ENCODE data around the gene ST7.
"Not testable (repeated sequence)": the region's sequence is repeated elsewhere in the genome, so short reads cannot be mapped to it uniquely, and the experiment has no call there.

Gene ST7

DNA sequence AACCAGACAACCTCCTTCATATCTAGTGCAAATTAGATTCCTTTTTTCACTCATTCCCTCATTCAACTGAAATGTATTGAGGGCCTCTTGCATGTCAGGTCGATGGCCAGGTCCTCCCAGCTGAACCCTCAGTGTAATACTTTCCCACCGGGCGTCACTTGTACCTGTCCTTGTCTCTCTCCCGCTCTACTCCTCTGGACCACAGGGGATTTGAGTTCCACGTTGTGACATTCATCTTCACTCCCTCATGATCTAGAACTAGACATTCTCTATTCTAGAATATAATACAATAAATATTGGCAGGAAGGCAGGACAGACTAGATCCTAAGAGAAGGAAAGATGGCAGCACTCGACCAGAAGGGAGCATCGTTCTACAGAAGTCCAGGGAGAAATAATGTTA lies 285.6 kb downstream of the ST7 start:
- no peak for FAIRE-seq

GRCh38 chr7:117241088-117241487 lies 287.8 kb downstream of the ST7 start:
- FAIRE-seq, result no peak

GRCh38 chr7:117243390-117243789 lies 290.1 kb downstream of the ST7 start:
- no peak for FAIRE-seq

GRCh38 chr7:117245703-117246102 lies 292.4 kb downstream of the ST7 start:
- FAIRE-seq, result not testable (repeated sequence)

DNA sequence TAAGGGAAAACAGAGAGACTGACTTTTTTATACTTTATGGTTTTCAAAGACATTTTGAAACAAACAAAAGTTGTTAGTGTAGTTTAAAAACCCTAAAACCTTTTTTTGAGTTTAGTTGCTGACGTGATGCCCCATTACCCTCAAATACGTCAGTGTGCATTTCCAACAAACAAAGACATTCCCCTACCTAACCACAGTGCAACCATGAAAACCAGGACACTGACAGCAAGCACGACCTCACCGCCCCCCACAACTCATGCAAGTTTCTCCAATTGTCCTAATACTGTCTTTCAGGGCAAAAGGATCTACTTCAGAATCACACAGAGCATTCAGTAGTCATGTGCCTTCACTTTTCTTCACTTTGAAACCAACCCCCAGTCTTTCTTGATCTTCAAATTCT lies 294.5 kb downstream of the ST7 start:
- FAIRE-seq, result no peak

GRCh38 chr7:117248829-117249228 lies 295.5 kb downstream of the ST7 start:
- FAIRE-seq, result no peak

- FAIRE-seq, result no peak
Measured at GRCh38 chr7:117249696-117250095, 296.4 kb downstream of the ST7 start.

DNA sequence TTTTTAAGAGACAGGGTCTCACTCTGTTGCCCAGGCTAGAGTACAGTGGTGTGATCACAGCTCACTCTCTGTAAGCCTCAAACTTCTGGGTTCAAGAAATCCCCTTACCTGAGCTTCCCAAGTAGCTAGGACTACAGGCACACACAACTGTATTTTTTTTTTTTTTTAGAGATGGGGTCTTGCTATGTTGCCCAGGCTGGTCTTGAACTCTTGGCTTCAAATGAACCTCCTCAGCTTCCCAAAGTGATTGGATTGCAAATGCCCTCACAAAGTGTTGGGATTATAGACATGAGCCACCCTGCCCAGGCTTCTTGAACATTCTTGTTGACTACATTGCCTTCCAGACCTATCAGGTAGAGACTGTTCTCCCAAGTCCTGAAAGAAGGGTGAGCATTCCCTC lies 296.9 kb downstream of the ST7 start:
- no peak for FAIRE-seq

- FAIRE-seq, result no peak
Measured at GRCh38 chr7:117250801-117251200, 297.5 kb downstream of the ST7 start.

DNA sequence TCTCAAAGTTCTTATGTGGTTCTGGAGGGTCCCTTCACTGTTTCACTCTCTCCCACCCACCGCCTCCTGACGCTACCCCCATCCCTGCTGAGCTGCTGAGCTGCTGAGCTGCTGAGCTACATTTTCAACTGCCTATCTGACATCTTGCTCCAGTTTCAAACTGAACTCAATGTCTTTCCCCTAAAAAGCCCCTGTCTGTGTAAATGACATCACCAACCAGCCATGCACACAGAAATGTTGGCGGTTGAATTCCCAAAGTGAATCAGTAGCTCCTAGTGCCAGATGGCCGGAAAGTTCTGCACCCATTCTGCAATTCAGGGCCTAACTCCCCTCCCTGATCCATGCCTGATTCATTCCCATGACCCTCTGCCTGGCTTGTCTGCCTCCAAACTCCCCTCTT lies 298.4 kb downstream of the ST7 start:
- no peak for FAIRE-seq

- no peak for FAIRE-seq
Measured at GRCh38 chr7:117259615-117260014, 306.3 kb downstream of the ST7 start.

DNA sequence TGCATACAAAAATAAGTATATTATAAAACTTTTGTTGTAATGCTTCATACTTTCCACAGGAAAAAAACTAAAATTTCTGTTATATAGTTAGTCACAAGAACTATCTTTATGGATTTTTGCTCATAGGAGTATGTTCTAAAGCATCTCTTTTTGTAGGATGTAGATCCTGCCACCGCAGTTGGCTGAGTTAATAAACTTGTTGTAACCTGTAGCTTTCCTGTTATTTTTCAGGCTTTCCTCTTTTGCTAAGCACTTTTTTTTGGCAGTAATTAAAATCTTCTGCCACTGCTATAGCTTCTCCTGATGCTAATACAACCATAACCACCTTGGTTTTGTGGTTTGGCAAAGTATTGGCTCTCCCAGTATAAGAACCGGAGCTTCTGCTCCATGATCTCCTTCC lies 309.2 kb downstream of the ST7 start:
- FAIRE-seq, result no peak

DNA sequence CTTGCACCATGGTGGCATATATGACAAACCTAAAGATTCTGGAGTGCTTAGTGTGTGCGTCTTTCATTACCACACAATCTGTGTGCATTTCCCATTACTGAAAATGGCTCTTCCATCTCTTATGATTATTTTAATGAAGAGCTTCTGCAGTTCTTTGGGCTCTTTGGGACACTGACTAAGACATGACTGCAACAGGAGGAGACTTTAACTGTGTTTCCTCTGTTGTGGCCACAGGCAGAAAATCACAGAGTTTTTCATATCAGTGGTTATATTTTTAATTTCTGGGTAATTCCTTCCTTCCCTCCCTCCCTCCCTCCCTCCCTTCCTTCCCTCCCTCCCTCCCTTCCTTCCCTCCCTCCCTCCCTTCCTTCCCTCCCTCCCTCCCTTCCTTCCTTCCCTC lies 311.4 kb downstream of the ST7 start:
- FAIRE-seq, result no peak

GRCh38 chr7:117269417-117269816 lies 316.1 kb downstream of the ST7 start:
- FAIRE-seq, result no peak

DNA sequence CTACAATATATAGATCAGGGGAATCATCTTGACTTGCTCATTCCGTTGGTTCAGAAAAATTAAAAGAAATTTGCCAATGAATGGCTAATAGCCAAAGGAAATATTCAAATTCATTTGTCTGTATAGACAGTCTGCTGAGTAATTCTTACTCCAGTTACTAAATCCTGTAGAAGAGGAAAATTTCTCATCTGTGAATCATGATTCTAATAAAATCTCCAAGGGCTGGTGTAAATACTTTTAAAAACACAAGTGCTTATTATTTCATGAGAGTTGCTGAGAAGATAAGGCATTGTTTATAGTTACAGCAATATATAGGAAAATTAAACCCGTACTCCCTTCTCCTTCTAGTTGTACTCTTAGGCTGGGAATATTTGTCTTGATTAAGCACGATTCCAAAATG lies 316.6 kb downstream of the ST7 start:
- no peak for FAIRE-seq

DNA sequence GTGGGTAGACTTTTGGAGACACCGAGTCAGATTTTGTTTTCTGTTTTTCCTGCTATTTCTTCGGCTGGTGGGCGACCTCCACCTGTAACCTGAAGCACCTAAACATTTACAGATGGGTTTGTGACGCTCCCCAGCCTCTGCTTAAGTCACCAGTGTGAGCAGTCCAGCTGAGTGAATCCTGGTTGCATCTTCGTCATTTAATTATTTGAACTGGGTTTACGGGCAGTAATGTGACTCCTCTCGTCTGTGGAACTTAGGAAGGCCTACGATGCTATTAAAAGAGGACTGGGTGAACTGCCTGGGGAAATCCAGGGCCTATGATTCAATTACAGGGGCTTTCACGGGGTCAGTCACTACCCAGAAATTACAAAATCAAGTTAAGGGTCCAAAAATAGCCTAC lies 317.1 kb downstream of the ST7 start:
- FAIRE-seq, result no peak

- FAIRE-seq, result no peak
Measured at GRCh38 chr7:117271566-117271965, 318.3 kb downstream of the ST7 start.

DNA sequence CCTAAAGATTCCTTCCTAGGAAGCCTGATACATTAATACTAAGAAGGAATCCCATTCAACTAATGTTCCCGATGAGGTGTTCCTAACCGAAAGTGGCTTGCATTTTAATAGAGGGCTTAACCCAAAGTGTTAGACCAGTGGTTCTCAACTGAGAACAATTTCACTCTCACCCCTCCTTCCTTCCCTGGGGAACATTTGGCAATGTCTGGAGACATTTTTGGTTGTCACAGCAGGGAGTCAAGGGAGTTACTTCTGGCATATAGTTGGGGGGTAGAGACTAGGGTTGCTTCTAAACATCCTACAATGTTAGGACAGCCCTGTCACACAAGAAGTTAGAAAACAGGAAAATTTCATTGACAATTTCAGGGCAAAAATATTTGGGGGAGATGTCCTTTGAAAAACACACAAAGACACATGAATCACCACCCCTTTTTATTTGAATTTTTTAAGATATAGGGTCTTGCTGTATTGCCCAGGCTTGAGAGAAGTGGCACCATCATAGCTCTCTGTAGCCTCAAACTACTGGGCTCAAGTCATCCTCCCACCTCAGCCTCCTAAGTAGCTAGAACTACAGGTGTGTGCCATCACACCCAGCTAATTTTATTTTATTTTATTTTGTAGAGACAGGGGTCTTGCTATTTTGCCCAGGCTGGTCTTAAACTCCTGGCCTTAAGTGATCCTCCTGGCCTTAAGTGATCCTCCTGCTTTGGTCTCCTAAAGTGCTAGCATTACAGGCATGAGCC lies 318.9 kb downstream of the ST7 start:
- no peak for FAIRE-seq

DNA sequence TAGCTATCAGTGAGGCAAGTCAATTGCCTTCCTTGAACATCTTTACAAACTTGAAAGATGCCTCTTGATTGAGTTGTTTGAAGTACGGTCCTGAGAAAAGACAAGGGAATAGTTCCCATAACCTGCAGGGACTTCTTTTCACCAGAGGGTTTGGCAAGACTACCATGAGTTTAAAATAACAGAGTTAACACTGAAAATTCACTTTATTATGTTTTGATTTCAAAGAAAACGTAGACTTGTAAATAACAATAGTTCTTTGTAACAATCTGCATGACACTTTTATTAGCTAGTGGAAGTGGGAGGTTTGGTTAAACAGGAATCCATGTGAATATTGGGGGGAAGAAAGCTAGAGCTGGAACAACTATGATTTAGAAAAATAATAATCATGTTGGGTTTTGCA lies 320.0 kb downstream of the ST7 start:
- no peak for FAIRE-seq

GRCh38 chr7:117273814-117274225 lies 320.5 kb downstream of the ST7 start:
- no peak for FAIRE-seq

DNA sequence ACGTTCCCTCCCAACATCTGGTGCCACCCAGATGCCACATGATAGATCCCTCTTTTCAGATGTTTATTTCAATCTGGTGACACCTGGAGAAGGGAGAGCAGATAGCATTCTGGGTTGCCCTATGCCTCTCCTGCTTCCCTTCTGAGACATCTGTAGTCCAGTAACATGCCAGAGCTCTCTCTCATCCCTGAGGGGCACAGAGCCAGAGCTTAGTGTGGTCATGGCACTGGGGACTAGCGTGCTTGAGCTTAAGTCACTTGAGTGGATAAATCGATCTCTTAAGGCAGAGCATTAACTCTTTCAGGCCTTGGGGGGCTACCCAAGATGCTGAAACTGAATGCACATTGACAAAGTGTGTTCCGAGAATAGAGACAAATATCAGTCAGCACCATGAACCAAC lies 321.6 kb downstream of the ST7 start:
- FAIRE-seq, result no peak

GRCh38 chr7:117277576-117277975 lies 324.3 kb downstream of the ST7 start:
- FAIRE-seq, result no peak

DNA sequence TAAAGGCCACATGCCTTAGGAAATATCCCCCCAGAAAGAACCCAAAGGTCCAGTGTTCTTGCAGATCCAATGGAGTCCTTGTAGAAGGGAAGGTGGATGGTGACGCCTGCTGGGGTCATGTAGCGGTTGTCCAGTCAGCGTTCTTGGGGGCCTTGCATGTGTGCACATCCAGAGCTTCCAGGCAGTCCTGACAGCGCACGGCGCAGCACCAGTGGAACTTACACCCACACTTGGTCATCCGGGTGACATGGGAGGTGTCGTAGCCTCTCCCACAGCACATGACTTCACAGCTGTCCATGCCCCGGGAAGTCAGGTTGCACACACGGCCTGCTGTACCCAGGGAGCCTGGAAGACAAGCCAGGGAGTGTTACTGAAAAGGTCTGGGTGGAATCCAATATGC lies 324.7 kb downstream of the ST7 start:
- no peak for FAIRE-seq

DNA sequence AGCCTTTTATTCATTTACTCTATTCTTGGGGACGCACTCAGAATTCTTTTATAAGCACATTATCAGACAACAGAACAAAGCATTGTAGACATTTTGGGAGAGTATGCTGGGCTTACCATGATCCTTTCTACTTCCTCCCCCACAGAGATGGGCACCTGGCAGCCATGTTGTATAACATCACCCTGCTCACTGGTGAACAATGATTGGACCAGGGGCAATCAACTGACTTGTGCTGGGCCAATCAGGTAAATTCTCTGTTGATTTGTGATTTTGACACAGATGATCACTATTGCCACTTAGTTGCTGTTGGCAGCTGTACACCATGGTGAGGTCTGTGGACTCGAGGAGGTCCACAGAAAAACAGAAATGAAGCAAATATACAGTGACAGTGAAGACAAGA lies 325.9 kb downstream of the ST7 start:
- FAIRE-seq, result no peak

Data from islet of Langerhans (tissue), 1 donor.